H1 (cell line): ENCODE results near the gene CLDN4. TPM values are rescaled to one million over a fixed set of nuclear protein-coding genes. Genes with fewer than 3 reads are reported as not detected.

Experiments used
- CTCF ChIA-PET: fragments of 300-600 bp; sonication (Branson Sonifier 250); formaldehyde crosslinking; loops from one replicate; lab custom pipeline; 2021; ENCODE audit not compliant: partially characterized antibody; lab: Charles Lee
- POLR2A ChIA-PET: fragments of 300-600 bp; sonication (Branson Sonifier 250); formaldehyde crosslinking; loops from one replicate; lab custom pipeline; 2021; ENCODE audit warnings: inconsistent platforms; ENCODE audit not compliant: partially characterized antibody; lab: Charles Lee
- DNase-seq, 2 experiments: peaks; one replicate each; pipeline versions ENCODE4 v3.0.0 to v3.0.0-alpha.2; 2010 to 2022; ENCODE audit warnings: low spot score in 2 of 2, low read depth in 1 of 2, mixed read lengths in 1 of 2
- FAIRE-seq: peaks from 2 replicates; lab custom pipeline; 2011; peaks lifted over from hg19 to GRCh38; lab: Jason Lieb, UNC
- H2AFZ ChIP-seq: 2 replicates; pipeline ENCODE4 v1.8.1; 2012; ENCODE audit warnings: low read length, inconsistent platforms
- H2AK5ac ChIP-seq: 2 replicates; pipeline ENCODE4 v1.6.1; 2013; ENCODE audit warnings: low read depth, low read length
- H2BK120ac ChIP-seq: replicated peaks from 2 replicates; pipeline ENCODE3; 2013; ENCODE audit warnings: low read depth, low read length, inconsistent platforms
- H2BK12ac ChIP-seq: 2 replicates; pipeline ENCODE4 v1.6.1; 2013; ENCODE audit warnings: low read depth, low read length
- H2BK15ac ChIP-seq: 2 replicates; pipeline ENCODE4 v1.6.1; 2013; ENCODE audit warnings: low read length
- H2BK20ac ChIP-seq: 2 replicates; pipeline ENCODE4 v1.6.1; 2013; ENCODE audit warnings: low read length
- H2BK5ac ChIP-seq: 2 replicates; pipeline ENCODE4 v1.6.1; 2013; ENCODE audit warnings: low read depth, low read length
- H3K14ac ChIP-seq: 2 replicates; pipeline ENCODE4 v1.6.1; 2013; ENCODE audit warnings: inconsistent platforms; ENCODE audit not compliant: insufficient read length
- H3K18ac ChIP-seq: 2 replicates; pipeline ENCODE4 v1.6.1; 2013; ENCODE audit warnings: low read length; ENCODE audit errors: extremely low read depth
- H3K23ac ChIP-seq: 2 replicates; pipeline ENCODE4 v1.6.1; 2013; ENCODE audit warnings: inconsistent platforms; ENCODE audit not compliant: insufficient read length
- H3K23me2 ChIP-seq: 2 replicates; pipeline ENCODE4 v1.6.1; 2013; ENCODE audit warnings: low read depth, low read length
- H3K27ac ChIP-seq: 2 replicates; pipeline ENCODE4 v1.6.1; 2011; ENCODE audit warnings: low read depth, low read length, inconsistent platforms
- H3K27me3 ChIP-seq, 4 experiments: replicated peaks in 1 of 4; 1 replicate in 1 of 4; 2 replicates in 3 of 4; pipeline versions ENCODE4 v1.6.1 to v1.8.1; 2011 to 2013; ENCODE audit warnings: low read length in 3 of 4, mild to moderate bottlenecking in 3 of 4, inconsistent platforms in 2 of 4, mixed read lengths in 2 of 4, moderate library complexity in 1 of 4; ENCODE audit not compliant: control insufficient read depth in 3 of 4, insufficient read depth in 3 of 4; ENCODE audit errors: extremely low read depth in 1 of 4
- H3K36me3 ChIP-seq, 4 experiments: 2 replicates each; pipeline versions ENCODE4 v1.6.1 to v1.8.1; 2011 to 2013; ENCODE audit warnings: mild to moderate bottlenecking in 4 of 4, low read length in 3 of 4, moderate library complexity in 2 of 4, control low read depth in 1 of 4, inconsistent platforms in 1 of 4; ENCODE audit not compliant: insufficient read depth in 4 of 4, control insufficient read depth in 2 of 4
- H3K4ac ChIP-seq: replicated peaks from 2 replicates; pipeline ENCODE3; 2013; ENCODE audit warnings: low read length, low read depth, mixed read lengths, inconsistent platforms; ENCODE audit not compliant: insufficient read length
- H3K4me1 ChIP-seq, 4 experiments: replicated peaks in 1 of 4; 1 replicate in 1 of 4; 2 replicates in 3 of 4; pipeline versions ENCODE4 v1.6.1 to v1.8.1; 2011 to 2013; ENCODE audit warnings: low read length in 3 of 4, inconsistent platforms in 2 of 4, mixed read lengths in 1 of 4; ENCODE audit not compliant: insufficient read depth in 4 of 4, control insufficient read depth in 3 of 4
- H3K4me2 ChIP-seq, 2 experiments: 2 replicates each; pipeline versions ENCODE4 v1.6.1 to v1.8.1; 2011 to 2013; ENCODE audit warnings: low read depth in 2 of 2, low read length in 2 of 2, control low read depth in 1 of 2, inconsistent platforms in 1 of 2, mild to moderate bottlenecking in 1 of 2; ENCODE audit not compliant: insufficient read depth in 1 of 2
- H3K4me3 ChIP-seq, 4 experiments: fragments of 200-600, 300-600 bp in 1 of 4; sonication (generic), shearing (Covaris generic), sonication (Bioruptor Twin) in 1 of 4; 2 replicates each; pipeline versions ENCODE4 v1.5.1 to v1.8.1; 2011 to 2016; ENCODE audit warnings: low read length in 4 of 4, low read depth in 3 of 4, control low read depth in 2 of 4, inconsistent platforms in 2 of 4, mild to moderate bottlenecking in 2 of 4, mixed read lengths in 1 of 4, moderate library complexity in 1 of 4; ENCODE audit not compliant: insufficient read depth in 2 of 4; ENCODE audit errors: extremely low read depth in 1 of 4
- H3K56ac ChIP-seq: replicated peaks from 2 replicates; pipeline ENCODE3; 2013; ENCODE audit warnings: low read depth, mild to moderate bottlenecking, mixed read lengths, low read length, inconsistent platforms; ENCODE audit not compliant: insufficient read length
- H3K79me1 ChIP-seq: 2 replicates; pipeline ENCODE4 v1.6.1; 2013; ENCODE audit warnings: low read depth, low read length, control low read depth
- H3K79me2 ChIP-seq, 2 experiments: 2 replicates each; pipeline versions ENCODE4 v1.6.1 to v1.8.1; 2012 to 2013; ENCODE audit warnings: low read length in 2 of 2, mild to moderate bottlenecking in 2 of 2, inconsistent platforms in 1 of 2; ENCODE audit not compliant: insufficient read depth in 2 of 2, control insufficient read depth in 1 of 2
- H3K9ac ChIP-seq, 4 experiments: replicated peaks in 1 of 4; 1 replicate in 1 of 4; 2 replicates in 3 of 4; pipeline versions ENCODE4 v1.6.1 to v1.8.1; 2011 to 2013; ENCODE audit warnings: low read depth in 3 of 4, low read length in 3 of 4, control low read depth in 2 of 4, mild to moderate bottlenecking in 2 of 4, moderate library complexity in 2 of 4, inconsistent platforms in 1 of 4; ENCODE audit errors: extremely low read depth in 1 of 4
- H3K9me3 ChIP-seq, 2 experiments: 2 replicates each; pipeline versions ENCODE4 v1.6.1 to v1.8.1; 2012 to 2013; ENCODE audit warnings: mild to moderate bottlenecking in 2 of 2, moderate library complexity in 2 of 2, control low read depth in 1 of 2, inconsistent platforms in 1 of 2, low read depth in 1 of 2, low read length in 1 of 2, mixed read lengths in 1 of 2; ENCODE audit not compliant: insufficient read depth in 2 of 2
- H4K20me1 ChIP-seq, 2 experiments: replicated peaks in 1 of 2; 2 replicates each; pipeline versions ENCODE3 to v1.8.1; 2011 to 2013; ENCODE audit warnings: inconsistent platforms in 2 of 2, low read length in 2 of 2, mild to moderate bottlenecking in 1 of 2; ENCODE audit not compliant: insufficient read depth in 2 of 2, control insufficient read depth in 1 of 2
- H4K5ac ChIP-seq: 2 replicates; pipeline ENCODE4 v1.6.1; 2013; ENCODE audit warnings: low read length, low read depth, mixed read lengths, inconsistent platforms; ENCODE audit not compliant: insufficient read length
- H4K8ac ChIP-seq: 2 replicates; pipeline ENCODE4 v1.8.0; 2013; ENCODE audit warnings: mild to moderate bottlenecking, moderate library complexity, low read length, inconsistent platforms; ENCODE audit not compliant: insufficient read depth; ENCODE audit errors: extremely low read depth
- H4K91ac ChIP-seq: replicated peaks from 2 replicates; pipeline ENCODE3; 2013; ENCODE audit warnings: low read length, mixed read lengths, inconsistent platforms; ENCODE audit not compliant: insufficient read length
- CBX5 ChIP-seq: fragments of 300-800, 300-1000 bp; sonication (generic); IDR thresholded peaks from 2 replicates; pipeline ENCODE4 v1.7.1; 2016; ENCODE audit warnings: antibody characterized with exemption, low read length, low read depth
- CBX8 ChIP-seq: fragments of 300-800, 300-1000 bp; sonication (generic); IDR thresholded peaks from 2 replicates; pipeline ENCODE4 v1.7.1; 2016; ENCODE audit warnings: low read depth, low read length, borderline replicate concordance
- CTCF ChIP-seq, 3 experiments: IDR thresholded peaks; 1 replicate in 2 of 3; 2 replicates in 1 of 3; pipeline versions ENCODE4 v1.5.1 to v1.6.1; 2011; ENCODE audit warnings: low read length in 3 of 3, mild to moderate bottlenecking in 3 of 3, inconsistent platforms in 2 of 3, low read depth in 1 of 3, moderate library complexity in 1 of 3; ENCODE audit not compliant: insufficient read depth in 1 of 3; ENCODE audit errors: control extremely low read depth in 1 of 3
- FOSL1 ChIP-seq: IDR thresholded peaks from 2 replicates; pipeline ENCODE4 v1.6.1; 2011; ENCODE audit warnings: mild to moderate bottlenecking, low read depth, low read length, moderate library complexity; ENCODE audit not compliant: insufficient read depth
- NANOG ChIP-seq: IDR thresholded peaks from 2 replicates; pipeline ENCODE4 v1.6.1; 2011; ENCODE audit warnings: low read length, low read depth, mild to moderate bottlenecking, inconsistent platforms; ENCODE audit not compliant: insufficient read depth, poor library complexity, severe bottlenecking
- POLR2A ChIP-seq, 2 experiments: IDR thresholded peaks; 1 replicate in 1 of 2; 2 replicates in 1 of 2; pipeline ENCODE4 v1.6.1; 2011; ENCODE audit warnings: low read depth in 2 of 2, low read length in 2 of 2, mild to moderate bottlenecking in 2 of 2; ENCODE audit errors: control extremely low read depth in 1 of 2
- POU5F1 ChIP-seq: IDR thresholded peaks from 2 replicates; pipeline ENCODE4 v1.6.1; 2011; ENCODE audit warnings: low read depth, mild to moderate bottlenecking, low read length, moderate library complexity
- SIRT6 ChIP-seq: IDR thresholded peaks from one replicate; pipeline ENCODE4 v1.7.1; 2012; ENCODE audit warnings: low read length, inconsistent platforms
- SP1 ChIP-seq: IDR thresholded peaks from 2 replicates; pipeline ENCODE4 v1.6.1; 2011; ENCODE audit warnings: low read depth, low read length
- SRF ChIP-seq: IDR thresholded peaks from 2 replicates; pipeline ENCODE4 v1.6.1; 2011; ENCODE audit warnings: mild to moderate bottlenecking, low read depth, low read length, moderate library complexity
- SUZ12 ChIP-seq: fragments of 200-600 bp; sonication (generic); IDR thresholded peaks from 2 replicates; pipeline ENCODE4 v1.6.1; 2012; ENCODE audit warnings: mild to moderate bottlenecking, inconsistent platforms, low read length, moderate library complexity, mixed read lengths
- TCF12 ChIP-seq: IDR thresholded peaks from 2 replicates; pipeline ENCODE4 v1.6.1; 2011; ENCODE audit warnings: low read depth, mild to moderate bottlenecking, low read length
- WGBS, 2 experiments: shearing (Covaris generic) in 1 of 2; methylation state at CpG; one replicate each; pipeline versions ENCODE4 v1.1.6 to v1.1.7; 2013 to 2015; ENCODE audit warnings: low lambda C conversion rate in 2 of 2, mixed read lengths in 2 of 2, inconsistent platforms in 1 of 2, low coverage in 1 of 2, missing lambda C conversion rate in 1 of 2; ENCODE audit not compliant: insufficient replicate concordance in 2 of 2, insufficient coverage in 1 of 2, insufficient read length in 1 of 2; ENCODE audit errors: extremely low coverage in 1 of 2, missing lambda C conversion rate in 1 of 2; 5-methylcytosine and 5-hydroxymethylcytosine counted together
- polyA plus RNA-seq, 7 experiments: library from polyadenylated mRNA; depleted of rRNA in 3 of 7; stranded (reverse) in 5 of 7; unstranded in 2 of 7; fragments of >200 nt in 5 of 7; fragments of 200-250 nt in 2 of 7; gene quantifications; 1 replicate in 5 of 7; 2 replicates in 1 of 7; 4 replicates in 1 of 7; pipeline versions ENCODE4 v1.2.1 to v1.2.3, GENCODE V29; 2011 to 2013; ENCODE audit warnings: missing spikeins in 2 of 7, mixed read lengths in 2 of 7
- total RNA-seq: library from RNA; stranded (reverse); fragmentation: NEBNext Ultra II Directional; extraction: Animal tissue kit (Norgen Biotek cat#: 25700); gene quantifications from 2 replicates; pipeline ENCODE4 v1.2.1, GENCODE V29; 2021

The CLDN4 gene
- total and polyA plus RNA-seq, 2 of the 8 experiments (the other 6 are each of a cell fraction or from before 2014, with no cell fraction given) = 28.0 to 69.3 TPM

- Histone ChIP-seq H3K9me3 (peaks cover 4 to 5% of the 10 kb centered on the region in 2 experiments; a peak in 3 of 4 replicates), H2BK20ac (no peak overlapping the region), H3K4me3 (no peak overlapping the region), H3K23ac (no peak overlapping the region), H2AFZ (no peak overlapping the region), H2BK5ac (no peak overlapping the region), H3K14ac (no peak overlapping the region), H4K8ac (no peak overlapping the region), H3K27me3 (peaks cover 0 to 3% (median 0%) of the 10 kb centered on the region in 4 experiments; a peak in 3 of 7 replicates), H3K4me1 (0 out of 7 replicates have a peak, but pooled peaks cover 0 to 2% (median 0%) of the 10 kb centered on the region in 4 experiments), H4K5ac (no peak overlapping the region), H2BK15ac (no peak overlapping the region), H3K9ac (no peak overlapping the region), H3K4me2 (no peak overlapping the region), H3K56ac (no peak overlapping the region), H4K91ac (no peak overlapping the region), H3K79me1 (no peaks in the 10 kb centered on the region), H2BK120ac (no peak overlapping the region), H3K27ac (no peak overlapping the region), H4K20me1 (no peaks in the 10 kb centered on the region), H3K18ac (no peak overlapping the region), H3K79me2 (no peaks in the 10 kb centered on the region), H2BK12ac (no peak overlapping the region), H3K36me3 (no peaks in the 10 kb centered on the region), H2AK5ac (no peak overlapping the region), H3K4ac (no peak overlapping the region), H3K23me2 (no peaks in the 10 kb centered on the region)
- WGBS, 2 experiments = 89% methylated on average over 4 of the region's 4 CpGs; no CpG with 5 or more reads in 1 of the 2 experiments
- ChIA-PET POLR2A (interaction anchor here (0.8 to 6.3 kb wide), 5 partner anchors 9 to 109 kb away, joined by 3 to 26 read pairs (median 5); partner anchors contain the start of genes CLDN4 and METTL27), CTCF (interaction anchor here (0.7 to 4.8 kb wide), 10 partner anchors 11 to 175 kb away, joined by 3 to 36 read pairs (median 4); no protein-coding TSS in a partner anchor)
- FAIRE-seq (no peak), DNase-seq (no peak)
- no peak for TF ChIP-seq CTCF (IDR thresholded peaks at IDR 0.05; ENCODE audit: control extremely low read depth in 1 of 3, insufficient read depth in 1 of 3, low read depth in 1 of 3, low read length in 3 of 3)
- no peak for TF ChIP-seq CBX8
- TF ChIP-seq SRF = no peak
- no peak for TF ChIP-seq FOSL1
- no peak for TF ChIP-seq POLR2A (IDR thresholded peaks at IDR 0.05; ENCODE audit: control extremely low read depth in 1 of 2, low read depth in 2 of 2, low read length in 2 of 2)
- no peak for TF ChIP-seq POU5F1
- no peak for TF ChIP-seq SIRT6
- TF ChIP-seq CBX5 = no peak
- no peak for TF ChIP-seq NANOG
- no peak for TF ChIP-seq SUZ12
- no peak for TF ChIP-seq TCF12
- no peak for TF ChIP-seq SP1
Observed at GRCh38 chr7:73850781-73851207, 20.0 kb downstream of the CLDN4 start.
